Endothelial cell of umbilical vein (primary cell): ENCODE results near the gene VEGFC.

ENCODE experiments used
- EZH2 ChIP-seq: IDR thresholded peaks from 2 replicates; pipeline ENCODE4 v1.6.1; 2012; ENCODE audit warnings: borderline replicate concordance, low read depth, mild to moderate bottlenecking, moderate library complexity, low read length, inconsistent platforms; ENCODE audit not compliant: severe bottlenecking
- JUN ChIP-seq: IDR thresholded peaks from 2 replicates; pipeline ENCODE4 v1.6.1; 2011; ENCODE audit warnings: borderline replicate concordance, low read depth; ENCODE audit not compliant: insufficient read length, insufficient read depth
- MYC ChIP-seq: IDR thresholded peaks from one replicate; pipeline ENCODE4 v1.6.1; 2011; ENCODE audit warnings: mild to moderate bottlenecking, low read depth, low read length
- POLR2A ChIP-seq: IDR thresholded peaks from 2 replicates; pipeline ENCODE4 v1.6.1; 2012; ENCODE audit warnings: low read depth, mild to moderate bottlenecking, control low read depth, low read length
- POLR2AphosphoS5 ChIP-seq: IDR thresholded peaks from 2 replicates; pipeline ENCODE4 v1.6.1; 2012; ENCODE audit warnings: low read depth, mild to moderate bottlenecking, control low read depth, low read length, moderate library complexity; ENCODE audit not compliant: insufficient read depth
- TF ChIP-seq, protein P1 (sequence below), 2 donors: IDR thresholded peaks; 1 replicate in 1 of 2; 2 replicates in 1 of 2; pipeline ENCODE4 v1.5.1; 2011; ENCODE audit warnings: low read length in 2 of 2, mild to moderate bottlenecking in 2 of 2, moderate library complexity in 2 of 2, control low read depth in 1 of 2, inconsistent platforms in 1 of 2, low read depth in 1 of 2; ENCODE audit not compliant: insufficient read depth in 1 of 2; ENCODE audit errors: extremely low read depth in 1 of 2

DNA sequence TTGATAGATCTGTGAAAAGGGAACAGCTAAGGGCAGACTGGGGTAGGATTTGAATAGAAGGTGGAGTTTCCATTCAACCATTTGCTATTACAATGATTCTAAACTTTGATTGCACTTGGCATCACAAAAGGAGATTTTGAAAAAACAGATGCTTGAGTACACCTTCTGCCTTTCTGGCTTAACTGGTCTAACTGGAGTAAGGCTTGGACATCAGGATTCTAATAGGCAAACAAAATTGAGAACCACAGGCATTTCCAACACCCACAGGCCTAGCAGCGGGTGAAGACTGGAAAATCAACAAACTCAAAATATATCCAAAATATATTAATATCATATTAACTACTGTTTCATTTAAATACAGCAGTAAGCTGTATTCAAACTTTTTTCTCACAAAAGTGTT, 1.9 kb upstream of the VEGFC start:
- TF ChIP-seq MYC: no peak
- TF ChIP-seq POLR2A: no peak
- TF ChIP-seq, protein P1, sequence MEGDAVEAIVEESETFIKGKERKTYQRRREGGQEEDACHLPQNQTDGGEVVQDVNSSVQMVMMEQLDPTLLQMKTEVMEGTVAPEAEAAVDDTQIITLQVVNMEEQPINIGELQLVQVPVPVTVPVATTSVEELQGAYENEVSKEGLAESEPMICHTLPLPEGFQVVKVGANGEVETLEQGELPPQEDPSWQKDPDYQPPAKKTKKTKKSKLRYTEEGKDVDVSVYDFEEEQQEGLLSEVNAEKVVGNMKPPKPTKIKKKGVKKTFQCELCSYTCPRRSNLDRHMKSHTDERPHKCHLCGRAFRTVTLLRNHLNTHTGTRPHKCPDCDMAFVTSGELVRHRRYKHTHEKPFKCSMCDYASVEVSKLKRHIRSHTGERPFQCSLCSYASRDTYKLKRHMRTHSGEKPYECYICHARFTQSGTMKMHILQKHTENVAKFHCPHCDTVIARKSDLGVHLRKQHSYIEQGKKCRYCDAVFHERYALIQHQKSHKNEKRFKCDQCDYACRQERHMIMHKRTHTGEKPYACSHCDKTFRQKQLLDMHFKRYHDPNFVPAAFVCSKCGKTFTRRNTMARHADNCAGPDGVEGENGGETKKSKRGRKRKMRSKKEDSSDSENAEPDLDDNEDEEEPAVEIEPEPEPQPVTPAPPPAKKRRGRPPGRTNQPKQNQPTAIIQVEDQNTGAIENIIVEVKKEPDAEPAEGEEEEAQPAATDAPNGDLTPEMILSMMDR (IDR thresholded peaks at IDR 0.05; ENCODE audit: extremely low read depth in 1 of 2, insufficient read depth in 1 of 2, low read depth in 1 of 2, low read length in 2 of 2): no peak
- no peak for TF ChIP-seq POLR2AphosphoS5
- TF ChIP-seq EZH2: no peak
- TF ChIP-seq JUN: no peak
